Measurements from ENCODE around the gene GMCL1. TPM values are rescaled to one million over a fixed set of nuclear protein-coding genes. Genes with fewer than 3 reads are reported as not detected.
A peak's percentile ranks its signal among the peaks of the same experiment; 100 is the strongest.

Gene GMCL1
- total and polyA plus RNA-seq, 2 donors from 2014 or later, result 6.3 to 14.0 TPM

DNA sequence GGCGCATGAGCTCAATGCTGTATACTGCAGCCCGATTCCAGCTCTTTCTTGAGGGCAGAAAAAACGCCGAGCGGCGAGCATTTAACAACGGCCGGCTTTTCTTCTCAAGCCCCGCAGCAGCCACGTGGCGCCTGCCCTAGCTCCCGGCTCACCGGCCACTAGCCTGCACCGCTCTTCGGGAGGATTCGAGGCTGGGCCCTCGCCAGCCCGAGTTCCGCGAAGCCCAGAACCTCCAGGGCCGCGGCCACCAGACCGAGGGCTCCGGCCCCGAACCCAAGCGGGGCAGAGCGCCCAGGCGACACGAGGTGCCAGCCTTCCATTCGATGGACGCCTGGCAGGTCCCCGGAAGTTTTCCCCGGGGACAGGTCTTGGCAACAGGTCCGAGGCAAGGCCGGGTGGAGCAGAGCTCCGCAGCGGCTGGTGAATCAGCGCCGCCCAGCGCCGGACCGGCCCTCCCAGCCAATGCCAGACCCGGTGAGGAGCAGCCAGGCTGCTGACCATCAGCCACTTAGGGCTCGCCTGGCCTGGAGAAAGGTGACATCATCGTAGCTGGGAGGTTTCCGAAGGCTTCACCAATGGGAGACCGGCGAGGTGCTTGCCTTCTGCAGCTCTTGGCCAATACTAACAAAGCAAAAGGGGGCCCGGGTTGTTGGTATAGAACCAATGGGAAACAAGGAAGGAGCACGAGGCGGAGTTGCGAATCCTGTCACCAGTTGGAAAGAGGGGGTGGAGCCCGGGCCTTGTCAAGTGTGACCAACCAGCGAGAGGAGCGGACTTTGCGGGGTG lies 84.9 kb downstream of the GMCL1 start:
- H3K9me3 ChIP-seq (ENCODE audit: control insufficient read depth in 2 of 3, insufficient read depth in 1 of 3, low read length in 3 of 3), result no peaks in the 10 kb centered on the region
- DNase-seq, result peak; percentile 100
- no peaks in the 10 kb centered on the region for H3K27me3 ChIP-seq (ENCODE audit: control insufficient read depth, insufficient read depth, low read length)
- H3K4me1 ChIP-seq (ENCODE audit: control insufficient read depth in 2 of 3, insufficient read depth in 2 of 3, low read depth in 1 of 3, low read length in 3 of 3), result peaks cover 0 to 2% (median 0%) of the 10 kb centered on the region in 3 donors
- TF ChIP-seq, protein P1, sequence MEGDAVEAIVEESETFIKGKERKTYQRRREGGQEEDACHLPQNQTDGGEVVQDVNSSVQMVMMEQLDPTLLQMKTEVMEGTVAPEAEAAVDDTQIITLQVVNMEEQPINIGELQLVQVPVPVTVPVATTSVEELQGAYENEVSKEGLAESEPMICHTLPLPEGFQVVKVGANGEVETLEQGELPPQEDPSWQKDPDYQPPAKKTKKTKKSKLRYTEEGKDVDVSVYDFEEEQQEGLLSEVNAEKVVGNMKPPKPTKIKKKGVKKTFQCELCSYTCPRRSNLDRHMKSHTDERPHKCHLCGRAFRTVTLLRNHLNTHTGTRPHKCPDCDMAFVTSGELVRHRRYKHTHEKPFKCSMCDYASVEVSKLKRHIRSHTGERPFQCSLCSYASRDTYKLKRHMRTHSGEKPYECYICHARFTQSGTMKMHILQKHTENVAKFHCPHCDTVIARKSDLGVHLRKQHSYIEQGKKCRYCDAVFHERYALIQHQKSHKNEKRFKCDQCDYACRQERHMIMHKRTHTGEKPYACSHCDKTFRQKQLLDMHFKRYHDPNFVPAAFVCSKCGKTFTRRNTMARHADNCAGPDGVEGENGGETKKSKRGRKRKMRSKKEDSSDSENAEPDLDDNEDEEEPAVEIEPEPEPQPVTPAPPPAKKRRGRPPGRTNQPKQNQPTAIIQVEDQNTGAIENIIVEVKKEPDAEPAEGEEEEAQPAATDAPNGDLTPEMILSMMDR (IDR thresholded peaks at IDR 0.05; ENCODE audit: borderline replicate concordance, extremely low read depth, insufficient read depth), result peak; percentile 19
- H3K36me3 ChIP-seq (ENCODE audit: control insufficient read depth in 2 of 3, insufficient read depth in 3 of 3, low read length in 3 of 3), result peaks cover 2 to 6% (median 5%) of the 10 kb centered on the region in 3 donors
- peak; percentile 99 for FAIRE-seq
- peak overlapping the region; percentile 98 to 99 for H3K27ac ChIP-seq (ENCODE audit: low read depth in 2 of 2, low read length in 2 of 2)
- intact Hi-C loops (cut with DNase I), result no loop called here
- peak overlapping the region; percentile 42 to 91 (median 91) for H3K9ac ChIP-seq (ENCODE audit: low read length in 3 of 3)
- H3K4me3 ChIP-seq (ENCODE audit: low read length in 3 of 3), result peak overlapping the region; percentile 47 to 71 (median 47)

DNA sequence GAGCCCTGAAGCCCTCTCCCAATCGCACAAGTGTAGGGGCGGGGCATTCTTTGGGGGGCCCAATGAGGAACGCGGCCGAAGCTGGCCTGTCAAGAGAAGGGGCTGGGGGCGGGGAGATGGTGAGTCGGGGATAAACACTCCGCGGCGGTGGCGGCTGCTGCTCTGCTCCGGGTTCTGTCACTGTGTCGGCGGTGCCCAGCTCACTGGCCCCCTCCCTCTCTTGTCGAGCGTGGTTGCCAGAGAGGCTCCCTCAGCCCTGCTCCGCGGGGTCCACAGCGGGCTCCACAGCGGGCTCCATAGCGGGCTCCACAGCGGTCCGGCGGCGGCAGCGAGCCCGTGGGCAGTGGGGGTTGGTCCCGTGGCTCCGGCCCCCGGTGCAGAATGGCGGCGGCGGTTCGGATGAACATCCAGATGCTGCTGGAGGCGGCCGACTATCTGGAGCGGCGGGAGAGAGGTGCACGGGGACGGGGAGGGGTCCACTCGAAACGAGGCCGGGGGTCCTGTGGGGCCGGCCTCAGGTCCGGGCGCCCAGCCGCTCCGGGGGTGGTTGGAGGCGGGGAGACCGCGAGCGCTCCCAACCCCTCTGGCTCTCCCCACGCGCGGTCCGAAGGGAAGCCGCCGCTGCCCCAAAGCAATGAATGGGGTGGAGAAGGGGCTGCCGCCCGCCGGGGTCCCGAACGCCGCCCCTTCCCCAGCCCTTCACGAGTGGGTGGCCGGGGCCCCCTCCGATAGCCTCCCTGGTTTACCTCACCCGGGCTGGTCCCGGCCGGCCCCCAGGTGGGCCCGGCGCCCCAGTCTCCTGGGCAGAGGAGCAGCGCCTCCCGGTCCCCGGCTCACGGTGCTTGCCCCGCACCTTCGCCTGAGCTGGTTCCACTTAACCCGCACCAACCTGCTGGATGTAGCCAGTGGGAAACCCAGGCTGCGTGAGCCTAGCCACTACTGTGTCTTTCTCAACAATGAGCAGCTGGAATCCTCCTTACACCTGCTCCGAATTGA lies 85.8 kb downstream of the GMCL1 start, which contains the start of gene MXD1:
MXD1 (plus strand) TSS at position 160 of the 996 bp plus-strand sequence; CDS start at position 382, 222 bp downstream.
- peak within 1 kb of the TSS; percentile 42 to 91 (median 91) for H3K9ac ChIP-seq (ENCODE audit: low read length in 3 of 3)
- peak within 1 kb of the TSS; percentile 98 to 99 for H3K27ac ChIP-seq (ENCODE audit: low read depth in 2 of 2, low read length in 2 of 2)
- TF ChIP-seq, protein P1 (IDR thresholded peaks at IDR 0.05; ENCODE audit: borderline replicate concordance, extremely low read depth, insufficient read depth), result no peak
- FAIRE-seq, result no peak
- no peaks in the 10 kb centered on the region for H3K9me3 ChIP-seq (ENCODE audit: control insufficient read depth in 2 of 3, insufficient read depth in 1 of 3, low read length in 3 of 3)
- intact Hi-C loops (cut with DNase I), result no loop called here
- peak within 1 kb of the TSS; percentile 55 to 71 (median 62) for H3K4me3 ChIP-seq (ENCODE audit: low read length in 3 of 3)
- peaks cover 0 to 2% (median 0%) of the 10 kb centered on the region in 3 donors for H3K4me1 ChIP-seq (ENCODE audit: control insufficient read depth in 2 of 3, insufficient read depth in 2 of 3, low read depth in 1 of 3, low read length in 3 of 3)
- peak in 4 of 5 donors; percentile 39 to 75 (median 45) for DNase-seq
- peaks cover 0 to 2% (median 2%) of the 10 kb centered on the region in 3 donors for H3K36me3 ChIP-seq (ENCODE audit: control insufficient read depth in 2 of 3, insufficient read depth in 3 of 3, low read length in 3 of 3)
- no peaks in the 10 kb centered on the region for H3K27me3 ChIP-seq (ENCODE audit: control insufficient read depth, insufficient read depth, low read length)

DNA sequence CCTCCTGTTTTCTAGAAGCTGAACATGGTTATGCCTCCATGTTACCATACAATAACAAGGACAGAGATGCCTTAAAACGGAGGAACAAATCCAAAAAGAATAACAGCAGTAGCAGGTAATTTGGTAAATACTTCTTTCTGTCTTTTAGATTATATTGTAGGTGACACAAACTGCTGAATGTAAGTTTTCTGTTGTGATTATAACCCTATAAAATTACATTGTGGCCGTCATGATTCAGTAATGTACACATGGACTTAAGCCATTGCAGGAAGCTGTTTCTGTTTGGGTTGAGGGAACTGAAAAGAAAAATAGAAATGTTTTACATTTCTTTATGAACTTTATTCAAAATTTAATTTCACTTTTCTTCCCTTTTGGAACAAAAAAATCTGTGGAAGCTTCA lies 86.6 kb downstream of the GMCL1 start:
- intact Hi-C loops (cut with DNase I), result no loop called here
- TF ChIP-seq, protein P1 (IDR thresholded peaks at IDR 0.05; ENCODE audit: borderline replicate concordance, extremely low read depth, insufficient read depth), result no peak
- H3K36me3 ChIP-seq (ENCODE audit: control insufficient read depth in 2 of 3, insufficient read depth in 3 of 3, low read length in 3 of 3), result peaks cover 0 to 2% (median 2%) of the 10 kb centered on the region in 3 donors
- H3K4me3 ChIP-seq (ENCODE audit: low read length in 3 of 3), result peak overlapping the region in 2 of 3 donors; percentile 55 to 66
- H3K9me3 ChIP-seq (ENCODE audit: control insufficient read depth in 2 of 3, insufficient read depth in 1 of 3, low read length in 3 of 3), result no peaks in the 10 kb centered on the region
- peak overlapping the region in 2 of 3 donors; percentile 20 to 72 for H3K9ac ChIP-seq (ENCODE audit: low read length in 3 of 3)
- no peak overlapping the region for H3K27ac ChIP-seq (ENCODE audit: low read depth in 2 of 2, low read length in 2 of 2)
- FAIRE-seq (no peak), DNase-seq (no peak)
- peaks cover 0 to 2% (median 0%) of the 10 kb centered on the region in 3 donors for H3K4me1 ChIP-seq (ENCODE audit: control insufficient read depth in 2 of 3, insufficient read depth in 2 of 3, low read depth in 1 of 3, low read length in 3 of 3)
- no peaks in the 10 kb centered on the region for H3K27me3 ChIP-seq (ENCODE audit: control insufficient read depth, insufficient read depth, low read length)
